Neural progenitor cell (in vitro differentiated cells): ENCODE results near the gene LRRC74A. TPM values are rescaled to one million over a fixed set of nuclear protein-coding genes. Genes with fewer than 3 reads are reported as not detected.

Source experiments
- DNase-seq: peaks from one replicate; pipeline ENCODE4 v3.0.0-alpha.2; 2016; ENCODE audit warnings: low spot score
- H2AFZ ChIP-seq: fragments of 200-600 bp; sonication (generic); replicated peaks from 2 replicates; pipeline ENCODE4 v1.6.1; 2016; ENCODE audit warnings: antibody characterized with exemption
- H3F3A ChIP-seq: fragments of 200-600 bp; sonication (generic); 2 replicates; pipeline ENCODE4 v1.6.1; 2016; ENCODE audit warnings: antibody characterized with exemption, low read depth
- H3K27ac ChIP-seq: fragments of 200-600 bp; sonication (generic); 2 replicates; pipeline ENCODE4 v1.5.1; 2016; ENCODE audit warnings: mild to moderate bottlenecking
- H3K27me3 ChIP-seq: fragments of 200-600 bp; sonication (generic); 2 replicates; pipeline ENCODE4 v1.6.1; 2016; ENCODE audit warnings: mild to moderate bottlenecking, moderate library complexity
- H3K36me3 ChIP-seq: fragments of 200-600 bp; sonication (generic); 2 replicates; pipeline ENCODE4 v1.5.1; 2016
- H3K4me1 ChIP-seq: fragments of 200-600 bp; sonication (generic); 2 replicates; pipeline ENCODE4 v1.6.1; 2016; ENCODE audit warnings: mixed run types
- H3K4me2 ChIP-seq: fragments of 200-600 bp; sonication (generic); 2 replicates; pipeline ENCODE4 v1.6.1; 2016
- H3K4me3 ChIP-seq: fragments of 200-600 bp; sonication (generic); 2 replicates; pipeline ENCODE4 v1.5.1; 2016
- H3K79me2 ChIP-seq: fragments of 200-600 bp; sonication (generic); 2 replicates; pipeline ENCODE4 v1.6.1; 2016; ENCODE audit warnings: low read depth
- H3K9ac ChIP-seq: fragments of 200-600 bp; sonication (generic); 2 replicates; pipeline ENCODE4 v1.6.1; 2016
- H3K9me3 ChIP-seq: fragments of 200-600 bp; sonication (generic); 2 replicates; pipeline ENCODE4 v1.5.1; 2016; ENCODE audit warnings: low read depth
- H4K20me1 ChIP-seq: fragments of 200-600 bp; sonication (generic); 2 replicates; pipeline ENCODE4 v1.6.1; 2016; ENCODE audit warnings: low read depth
- H3K27ac Mint-ChIP-seq: 3 replicates; pipeline ENCODE4 v1.8.0; 2021; ENCODE audit warnings: mixed read lengths
- H3K27me3 Mint-ChIP-seq: 2 replicates; pipeline ENCODE4 v1.8.0; 2022; ENCODE audit warnings: low read depth, mild to moderate bottlenecking, inconsistent platforms, moderate library complexity, mixed read lengths; ENCODE audit not compliant: insufficient read depth
- H3K36me3 Mint-ChIP-seq: 3 replicates; pipeline ENCODE4 v1.8.0; 2021; ENCODE audit warnings: mixed read lengths
- H3K4me1 Mint-ChIP-seq: 3 replicates; pipeline ENCODE4 v1.8.0; 2021; ENCODE audit warnings: mixed read lengths
- H3K4me3 Mint-ChIP-seq: 3 replicates; pipeline ENCODE4 v1.8.0; 2021; ENCODE audit warnings: mild to moderate bottlenecking, moderate library complexity, mixed read lengths
- H3K9me3 Mint-ChIP-seq: 3 replicates; pipeline ENCODE4 v1.8.0; 2020; ENCODE audit warnings: mixed read lengths
- EZH2 ChIP-seq: fragments of 200-600 bp; sonication (generic); IDR thresholded peaks from 2 replicates; pipeline ENCODE4 v1.6.1; 2017; ENCODE audit warnings: antibody characterized with exemption, mild to moderate bottlenecking, moderate library complexity
- EZH2phosphoT487 ChIP-seq: fragments of 200-600 bp; sonication (generic); IDR thresholded peaks from 2 replicates; pipeline ENCODE4 v1.6.1; 2017; ENCODE audit warnings: antibody characterized with exemption
- total RNA-seq: library from RNA; depleted of rRNA; stranded (reverse); fragments of >200 nt; gene quantifications from 2 replicates; pipeline ENCODE4 v1.2.3, GENCODE V29; 2015; ENCODE audit warnings: low replicate concordance
- TF ChIP-seq, protein P1 (sequence below): fragments of 200-600 bp; sonication (generic); IDR thresholded peaks from 2 replicates; pipeline ENCODE4 v1.5.1; 2017; ENCODE audit warnings: antibody characterized with exemption, mild to moderate bottlenecking

The LRRC74A gene
- total RNA-seq, 1 donor from 2014 or later: not detected

DNA sequence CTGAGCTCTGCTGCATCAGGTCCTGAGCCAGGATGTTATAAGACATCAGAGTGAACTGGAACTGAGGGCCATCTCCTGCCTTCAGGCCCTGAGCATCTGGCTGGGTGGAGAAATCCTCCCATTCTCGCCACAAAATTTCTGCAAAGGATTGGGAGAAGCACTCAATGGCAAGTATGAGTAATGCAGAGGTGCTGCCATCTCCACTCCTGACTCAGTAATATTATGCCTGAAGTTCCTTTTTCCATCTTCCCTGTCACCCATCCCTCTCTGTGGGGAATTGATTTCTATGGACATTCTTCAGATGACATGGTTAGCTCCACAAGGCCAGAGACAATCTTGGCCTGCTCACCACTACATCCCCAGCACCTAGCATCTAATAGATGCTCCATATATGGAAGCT, 18.2 kb upstream of the LRRC74A start:
- H3K36me3 Mint-ChIP-seq: peaks cover 18% of the 10 kb centered on the region
- no peaks in the 10 kb centered on the region for H3K9me3 Mint-ChIP-seq
- no peaks in the 10 kb centered on the region for H3K36me3 ChIP-seq
- no peak overlapping the region for H3K4me2 ChIP-seq
- no peak for DNase-seq
- no peak overlapping the region for H3K27ac Mint-ChIP-seq
- TF ChIP-seq EZH2phosphoT487 (no peak), EZH2 (no peak)
- TF ChIP-seq, protein P1, sequence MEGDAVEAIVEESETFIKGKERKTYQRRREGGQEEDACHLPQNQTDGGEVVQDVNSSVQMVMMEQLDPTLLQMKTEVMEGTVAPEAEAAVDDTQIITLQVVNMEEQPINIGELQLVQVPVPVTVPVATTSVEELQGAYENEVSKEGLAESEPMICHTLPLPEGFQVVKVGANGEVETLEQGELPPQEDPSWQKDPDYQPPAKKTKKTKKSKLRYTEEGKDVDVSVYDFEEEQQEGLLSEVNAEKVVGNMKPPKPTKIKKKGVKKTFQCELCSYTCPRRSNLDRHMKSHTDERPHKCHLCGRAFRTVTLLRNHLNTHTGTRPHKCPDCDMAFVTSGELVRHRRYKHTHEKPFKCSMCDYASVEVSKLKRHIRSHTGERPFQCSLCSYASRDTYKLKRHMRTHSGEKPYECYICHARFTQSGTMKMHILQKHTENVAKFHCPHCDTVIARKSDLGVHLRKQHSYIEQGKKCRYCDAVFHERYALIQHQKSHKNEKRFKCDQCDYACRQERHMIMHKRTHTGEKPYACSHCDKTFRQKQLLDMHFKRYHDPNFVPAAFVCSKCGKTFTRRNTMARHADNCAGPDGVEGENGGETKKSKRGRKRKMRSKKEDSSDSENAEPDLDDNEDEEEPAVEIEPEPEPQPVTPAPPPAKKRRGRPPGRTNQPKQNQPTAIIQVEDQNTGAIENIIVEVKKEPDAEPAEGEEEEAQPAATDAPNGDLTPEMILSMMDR: no peak
- H2AFZ ChIP-seq: no peak overlapping the region
- H4K20me1 ChIP-seq: no peaks in the 10 kb centered on the region
- no peak overlapping the region for H3K27ac ChIP-seq
- H3K27me3 Mint-ChIP-seq: no peaks in the 10 kb centered on the region
- H3F3A ChIP-seq: peaks cover 6% of the 10 kb centered on the region
- H3K4me3 Mint-ChIP-seq: no peak overlapping the region
- peaks cover 16% of the 10 kb centered on the region for H3K4me1 Mint-ChIP-seq
- H3K9ac ChIP-seq: no peak overlapping the region
- H3K4me3 ChIP-seq: no peak overlapping the region
- no peaks in the 10 kb centered on the region for H3K9me3 ChIP-seq
- no peaks in the 10 kb centered on the region for H3K27me3 ChIP-seq
- H3K79me2 ChIP-seq: peaks cover 33% of the 10 kb centered on the region
- H3K4me1 ChIP-seq: peaks cover 11% of the 10 kb centered on the region

DNA sequence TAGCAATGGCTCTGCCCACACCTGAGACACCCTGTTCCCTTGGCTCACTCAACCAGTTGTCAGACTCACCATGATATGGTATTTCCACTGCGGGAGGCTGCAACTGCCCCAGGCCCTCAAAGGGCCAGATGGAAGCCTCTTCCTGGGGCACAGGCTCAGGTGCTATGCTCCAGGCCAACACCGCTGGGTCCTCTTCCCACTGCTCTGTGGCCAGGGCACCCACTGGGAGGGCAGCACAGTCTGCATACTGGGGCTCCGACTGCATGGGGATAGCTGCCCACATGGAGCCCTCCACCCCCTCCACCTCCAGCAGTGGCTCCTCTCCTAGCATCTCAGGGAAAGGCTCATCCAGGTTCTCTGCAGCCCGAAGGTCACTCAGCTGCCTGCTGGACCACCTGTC, 17.2 kb upstream of the LRRC74A start:
- Histone ChIP-seq H3K4me1 (peaks cover 11% of the 10 kb centered on the region), H3K9me3 (no peaks in the 10 kb centered on the region), H2AFZ (no peak overlapping the region), H3K4me3 (no peak overlapping the region), H3K27me3 (no peaks in the 10 kb centered on the region), H3K27ac (no peak overlapping the region), H3K4me2 (no peak overlapping the region), H3K9ac (no peak overlapping the region), H3F3A (peaks cover 10% of the 10 kb centered on the region), H3K36me3 (no peaks in the 10 kb centered on the region), H3K79me2 (peaks cover 33% of the 10 kb centered on the region), H4K20me1 (no peaks in the 10 kb centered on the region)
- TF ChIP-seq EZH2phosphoT487 (no peak), EZH2 (no peak)
- TF ChIP-seq, protein P1: no peak
- Mint-ChIP-seq H3K4me1 (peaks cover 18% of the 10 kb centered on the region), H3K9me3 (no peaks in the 10 kb centered on the region), H3K27me3 (no peaks in the 10 kb centered on the region), H3K36me3 (peaks cover 11% of the 10 kb centered on the region), H3K4me3 (no peak overlapping the region), H3K27ac (no peak overlapping the region)
- no peak for DNase-seq

- H3K9me3 ChIP-seq: no peaks in the 10 kb centered on the region
- no peaks in the 10 kb centered on the region for H3K27me3 ChIP-seq
- H3K27ac ChIP-seq: no peak overlapping the region
- peaks cover 11% of the 10 kb centered on the region for H3K4me1 ChIP-seq
- no peaks in the 10 kb centered on the region for H3K36me3 ChIP-seq
- peak overlapping the region; percentile 70 for H3K4me3 ChIP-seq
- H3F3A ChIP-seq: peaks cover 10% of the 10 kb centered on the region
- peaks cover 18% of the 10 kb centered on the region for H3K4me1 Mint-ChIP-seq
- peaks cover 33% of the 10 kb centered on the region for H3K79me2 ChIP-seq
- TF ChIP-seq EZH2phosphoT487 (no peak), EZH2 (no peak)
- TF ChIP-seq, protein P1: no peak
- H4K20me1 ChIP-seq: no peaks in the 10 kb centered on the region
- DNase-seq: no peak
- peaks cover 11% of the 10 kb centered on the region for H3K36me3 Mint-ChIP-seq
- H3K9ac ChIP-seq: no peak overlapping the region
- no peak overlapping the region for H2AFZ ChIP-seq
- no peaks in the 10 kb centered on the region for H3K9me3 Mint-ChIP-seq
- no peaks in the 10 kb centered on the region for H3K27me3 Mint-ChIP-seq
- H3K27ac Mint-ChIP-seq: no peak overlapping the region
- H3K4me2 ChIP-seq: peak overlapping the region; percentile 98
- H3K4me3 Mint-ChIP-seq: peak overlapping the region; percentile 97
These were observed 15.7 kb upstream of the LRRC74A start for GRCh38 chr14:76810525-76810924.
